Neutrophil (primary cell): Measurements from ENCODE around the gene FOXP4.

Experiments used
- H3K27ac ChIP-seq: fragments of 200-600 bp; sonication (generic); 2 replicates; pipeline ENCODE4 v1.5.1; 2016; ENCODE audit warnings: mild to moderate bottlenecking, moderate library complexity
- H3K27me3 ChIP-seq: fragments of 200-600 bp; sonication (generic); 2 replicates; pipeline ENCODE4 v1.6.0; 2016; ENCODE audit warnings: mild to moderate bottlenecking
- H3K36me3 ChIP-seq: fragments of 200-600 bp; sonication (generic); 2 replicates; pipeline ENCODE4 v1.5.1; 2017
- H3K4me1 ChIP-seq, 2 experiments: fragments of 200-600 bp in 1 of 2; sonication (generic) in 1 of 2; 1 replicate in 1 of 2; 2 replicates in 1 of 2; pipeline versions ENCODE4 v1.5.1 to v1.6.1; 2013 to 2016; ENCODE audit warnings: low read depth in 1 of 2, low read length in 1 of 2, mild to moderate bottlenecking in 1 of 2, moderate library complexity in 1 of 2; ENCODE audit not compliant: control insufficient read depth in 1 of 2, insufficient read depth in 1 of 2
- H3K4me3 ChIP-seq, 2 experiments: fragments of 200-600 bp in 1 of 2; sonication (generic) in 1 of 2; 1 replicate in 1 of 2; 2 replicates in 1 of 2; pipeline ENCODE4 v1.5.1; 2013 to 2016; ENCODE audit warnings: low read depth in 1 of 2, low read length in 1 of 2, mild to moderate bottlenecking in 1 of 2, moderate library complexity in 1 of 2
- H3K9me3 ChIP-seq: fragments of 200-600 bp; sonication (generic); 2 replicates; pipeline ENCODE4 v1.5.1; 2016
- CTCF ChIP-seq: fragments of 200-600 bp; sonication (generic); IDR thresholded peaks from 2 replicates; pipeline ENCODE4 v1.5.1; 2016; ENCODE audit warnings: antibody characterized with exemption

Gene FOXP4

GRCh38 chr6:41575598-41575997 is 29.4 kb downstream of the FOXP4 start:
- Histone ChIP-seq H3K36me3 (no peaks in the 10 kb centered on the region), H3K9me3 (no peaks in the 10 kb centered on the region), H3K27ac (no peak overlapping the region), H3K4me3 (no peak overlapping the region), H3K27me3 (no peaks in the 10 kb centered on the region), H3K4me1 (no peaks in the 10 kb centered on the region)
- TF ChIP-seq CTCF, result no peak

DNA sequence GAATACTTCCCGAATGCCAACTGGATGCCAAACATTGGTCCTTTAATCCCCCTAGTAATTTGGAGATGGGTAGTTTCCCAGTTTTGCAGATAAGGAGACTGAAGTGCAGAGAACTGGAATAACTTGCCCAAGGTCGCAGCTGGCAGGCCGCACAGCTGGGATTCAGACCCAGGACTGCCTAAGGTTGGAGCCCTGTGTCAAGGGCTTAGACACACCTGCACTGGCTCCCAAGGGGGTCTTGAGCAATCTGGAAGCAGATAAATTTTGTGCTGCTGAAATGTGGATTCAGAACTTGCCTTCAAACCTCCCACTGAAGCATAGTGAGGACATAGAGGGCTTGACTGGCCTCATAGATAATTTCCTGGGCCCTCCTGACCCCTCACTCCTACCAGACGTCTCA is 30.5 kb downstream of the FOXP4 start:
- Histone ChIP-seq H3K27me3 (no peaks in the 10 kb centered on the region), H3K4me3 (no peak overlapping the region), H3K36me3 (no peaks in the 10 kb centered on the region), H3K4me1 (no peaks in the 10 kb centered on the region), H3K27ac (no peak overlapping the region), H3K9me3 (no peaks in the 10 kb centered on the region)
- no peak for TF ChIP-seq CTCF

GRCh38 chr6:41577356-41578216 is 31.4 kb downstream of the FOXP4 start:
- no peak overlapping the region for H3K4me3 ChIP-seq
- H3K36me3 ChIP-seq, result no peaks in the 10 kb centered on the region
- H3K27ac ChIP-seq, result no peak overlapping the region
- H3K4me1 ChIP-seq, result no peaks in the 10 kb centered on the region
- no peak for TF ChIP-seq CTCF
- no peaks in the 10 kb centered on the region for H3K9me3 ChIP-seq
- H3K27me3 ChIP-seq, result no peaks in the 10 kb centered on the region

DNA sequence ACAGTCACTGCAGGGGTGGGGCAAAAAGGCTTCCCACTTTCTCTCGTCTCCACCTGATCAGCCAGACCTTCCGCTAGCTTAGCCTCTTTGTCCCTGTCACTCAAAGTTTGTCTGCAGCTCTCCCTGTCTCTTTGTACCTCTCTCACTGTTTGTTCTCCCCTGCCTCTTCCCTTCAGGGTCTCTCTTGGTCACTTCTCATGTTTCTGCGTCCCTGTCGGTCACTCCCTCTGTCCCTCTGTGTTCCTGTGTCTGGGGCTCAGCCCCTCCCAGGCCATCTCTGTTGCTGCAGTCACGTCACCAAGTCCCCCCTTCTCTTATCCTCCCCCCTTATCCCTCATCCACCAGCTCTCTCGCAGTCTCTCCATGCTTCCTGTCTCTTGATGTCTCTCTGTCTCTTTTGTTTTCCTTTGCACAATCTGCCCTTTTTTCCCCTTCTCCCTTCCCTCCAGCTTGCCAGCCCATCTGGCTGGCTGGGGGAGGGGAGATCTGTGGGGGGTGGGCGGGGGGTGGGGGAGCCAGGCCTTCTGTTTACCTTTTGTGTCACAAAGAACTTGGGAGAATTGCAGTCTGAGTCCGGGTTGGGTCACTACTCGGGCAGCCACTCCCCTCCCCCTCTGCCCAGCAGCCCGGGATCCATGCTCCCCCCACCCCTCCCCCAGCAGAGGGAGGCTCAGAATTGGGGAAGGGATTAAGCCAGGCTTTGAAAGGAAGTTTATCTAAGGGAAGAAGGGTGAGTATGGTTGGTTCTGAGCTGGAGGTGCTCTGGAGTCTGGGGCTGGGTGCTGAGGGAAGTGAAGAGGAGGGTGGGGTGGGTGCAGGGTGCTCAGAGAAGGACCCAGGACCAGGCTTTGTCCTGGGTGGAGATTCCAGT is 32.3 kb downstream of the FOXP4 start:
- no peak for TF ChIP-seq CTCF
- H3K4me3 ChIP-seq, result no peak overlapping the region
- H3K36me3 ChIP-seq, result no peaks in the 10 kb centered on the region
- H3K27ac ChIP-seq, result no peak overlapping the region
- H3K9me3 ChIP-seq, result no peaks in the 10 kb centered on the region
- H3K27me3 ChIP-seq, result no peaks in the 10 kb centered on the region
- H3K4me1 ChIP-seq, result no peaks in the 10 kb centered on the region

DNA sequence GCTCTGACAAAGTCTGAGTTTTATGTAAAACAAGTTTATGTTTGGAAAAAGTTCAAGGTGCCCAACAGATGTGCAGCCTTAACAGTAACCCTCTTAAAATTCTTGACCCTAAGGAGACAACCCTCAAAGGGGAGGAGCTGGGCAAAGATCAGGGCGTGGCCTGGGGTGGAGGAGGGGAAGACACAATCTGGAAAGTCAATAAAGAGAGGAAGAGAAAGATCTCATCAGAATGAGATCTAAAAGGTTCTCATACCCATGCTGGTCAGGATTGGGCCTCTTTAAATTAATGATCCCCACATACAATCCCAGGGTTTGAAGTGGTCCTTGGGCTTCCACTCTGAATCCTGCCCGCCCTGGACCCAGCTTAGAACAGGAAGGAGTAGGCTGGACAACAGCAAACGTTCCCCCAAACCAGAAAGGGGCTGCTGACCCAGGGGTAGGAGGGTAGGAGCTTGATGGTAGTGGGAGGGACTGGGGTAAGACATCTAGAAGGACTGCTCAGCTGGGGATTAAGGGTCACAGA is 33.0 kb downstream of the FOXP4 start:
- no peak overlapping the region for H3K4me3 ChIP-seq
- H3K9me3 ChIP-seq, result no peaks in the 10 kb centered on the region
- H3K36me3 ChIP-seq, result no peaks in the 10 kb centered on the region
- no peaks in the 10 kb centered on the region for H3K27me3 ChIP-seq
- no peak overlapping the region for H3K27ac ChIP-seq
- H3K4me1 ChIP-seq, result no peaks in the 10 kb centered on the region
- TF ChIP-seq CTCF, result no peak
